HG03565 (cell line): Measurements from ENCODE around the gene EYA2.

Experiments used
- ATAC-seq: cut with Tn5 transposase; IDR thresholded peaks from one replicate; pipeline ENCODE4 v1.9.1; 2021; ENCODE audit warnings: mild to moderate bottlenecking, moderate library complexity; ENCODE audit not compliant: unreplicated experiment

Gene EYA2

DNA sequence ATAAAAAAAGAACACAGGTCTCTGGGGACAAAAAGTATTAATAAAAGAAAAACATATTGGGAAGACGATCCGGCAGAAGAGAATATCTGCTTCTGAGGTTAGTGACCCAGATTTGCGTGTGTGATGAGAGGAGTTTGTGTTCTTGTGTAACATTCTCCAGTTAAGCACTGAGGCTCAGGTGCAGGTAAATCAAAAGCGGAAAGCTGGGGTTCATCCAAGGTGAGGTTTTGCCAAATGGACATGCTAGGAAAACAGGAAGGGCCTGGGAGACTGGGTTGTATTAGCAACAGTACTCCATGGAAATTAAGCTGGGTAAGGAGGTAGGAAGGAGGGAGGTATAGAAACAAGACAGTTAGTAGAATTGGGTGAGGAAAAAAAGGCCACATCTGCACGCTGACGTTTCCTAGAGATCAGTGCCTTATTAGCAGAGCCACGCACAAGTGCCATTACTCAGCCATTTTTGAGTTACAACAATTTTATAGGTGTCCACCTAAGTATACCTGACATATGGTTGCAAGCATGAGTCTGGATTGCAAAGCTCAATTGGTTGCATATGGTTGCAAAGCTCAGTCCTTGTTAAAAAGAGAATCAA is 322.3 kb downstream of the EYA2 start:
- ATAC-seq: no peak

DNA sequence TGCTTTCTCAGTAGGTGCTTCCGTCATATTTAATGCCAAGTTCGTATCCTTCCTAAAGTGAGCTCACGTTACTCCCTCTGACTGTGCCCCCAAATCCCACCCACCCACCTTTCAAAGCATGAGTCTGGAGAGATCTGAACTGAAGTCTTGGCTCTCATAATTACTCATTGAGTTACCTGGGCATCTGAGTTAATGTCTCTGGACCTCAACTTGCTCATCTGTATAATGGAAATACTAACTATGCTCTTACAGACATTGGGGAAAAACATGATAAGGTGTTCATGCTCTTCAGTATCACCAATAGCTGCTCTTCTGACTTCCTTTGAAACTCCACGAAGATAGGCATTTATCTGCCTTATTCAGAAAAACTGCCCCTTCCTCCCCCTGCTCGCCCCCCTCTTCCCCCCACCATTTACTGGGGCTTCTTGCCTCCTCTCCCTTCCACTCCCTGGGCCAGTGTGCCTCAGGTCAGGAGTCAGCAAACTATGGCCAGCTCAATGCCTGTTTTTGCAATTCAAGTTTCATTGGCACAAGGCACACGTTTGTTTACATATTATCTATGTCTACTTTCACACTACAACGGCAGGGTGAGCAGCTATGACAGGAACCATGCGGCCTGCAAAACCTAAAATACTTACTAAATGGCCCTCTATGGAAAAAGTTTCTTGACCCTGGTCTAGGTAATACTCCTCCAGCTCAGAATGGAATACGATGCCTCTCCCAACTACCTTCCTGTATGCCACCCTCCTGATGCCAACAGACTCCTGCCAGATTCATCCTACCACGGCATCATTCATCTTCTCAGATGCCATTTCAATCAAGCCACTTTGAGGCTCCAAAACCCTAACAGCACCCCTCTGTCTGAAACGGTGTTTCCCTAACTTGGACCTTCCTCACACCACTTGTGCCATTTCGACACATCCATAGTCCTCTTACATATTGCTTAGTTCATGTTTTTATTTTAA is 323.1 kb downstream of the EYA2 start:
- ATAC-seq: no peak

DNA sequence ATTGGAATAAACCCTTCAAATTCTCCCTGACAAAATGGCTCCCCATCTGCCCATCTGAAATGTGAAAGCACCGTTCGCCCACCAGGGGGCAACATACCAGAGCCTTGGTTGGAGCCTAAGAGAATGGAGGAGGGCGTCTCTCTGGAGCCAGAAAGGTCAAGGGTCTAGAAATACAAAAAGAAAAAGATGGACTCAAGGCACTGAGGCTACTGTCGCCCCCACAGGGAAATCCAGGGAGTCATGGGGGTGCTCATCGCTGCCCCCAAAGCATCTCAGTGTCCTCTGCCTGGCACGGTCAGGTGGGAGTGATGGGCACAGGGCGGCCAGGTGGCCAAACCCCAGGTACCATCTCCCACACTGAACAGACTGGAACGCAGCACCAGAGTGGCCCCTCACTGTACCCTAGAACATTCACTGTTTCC is 325.5 kb downstream of the EYA2 start:
- ATAC-seq: no peak

- no peak for ATAC-seq
Measured at GRCh38 chr20:47221036-47221625, 326.5 kb downstream of the EYA2 start.

GRCh38 chr20:47222468-47223119 is 328.0 kb downstream of the EYA2 start:
- ATAC-seq: no peak

- no peak for ATAC-seq
Measured at GRCh38 chr20:47223896-47224295, 329.3 kb downstream of the EYA2 start.

- no peak for ATAC-seq
Measured at GRCh38 chr20:47224300-47224791, 329.7 kb downstream of the EYA2 start.

GRCh38 chr20:47224857-47225256 is 330.2 kb downstream of the EYA2 start:
- ATAC-seq: no peak

GRCh38 chr20:47225458-47225857 is 330.8 kb downstream of the EYA2 start:
- no peak for ATAC-seq

- no peak for ATAC-seq
Measured at GRCh38 chr20:47227119-47227518, 332.5 kb downstream of the EYA2 start.

DNA sequence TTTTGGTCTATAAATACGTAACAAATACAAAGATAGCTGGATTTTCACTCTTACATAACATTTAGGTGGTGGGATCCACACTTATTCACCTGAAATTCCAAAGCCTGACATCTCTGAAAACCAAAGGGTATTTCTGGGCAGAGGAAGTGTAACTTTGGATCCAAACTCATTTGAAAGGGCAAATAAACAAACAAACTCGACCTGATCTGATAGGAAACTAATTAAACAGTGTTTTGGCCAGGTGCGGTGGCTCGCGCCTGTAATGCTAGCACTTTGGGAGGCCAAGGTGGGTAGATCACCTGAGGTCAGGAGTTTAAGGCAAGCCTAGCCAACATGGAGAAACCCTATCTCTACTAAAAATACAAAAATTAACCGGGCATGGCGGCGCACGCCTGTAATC is 332.9 kb downstream of the EYA2 start:
- no peak for ATAC-seq

GRCh38 chr20:47228654-47229053 is 334.0 kb downstream of the EYA2 start:
- ATAC-seq: no peak

GRCh38 chr20:47230811-47231256 is 336.2 kb downstream of the EYA2 start:
- no peak for ATAC-seq

- no peak for ATAC-seq
Measured at GRCh38 chr20:47231382-47232039, 336.9 kb downstream of the EYA2 start.

DNA sequence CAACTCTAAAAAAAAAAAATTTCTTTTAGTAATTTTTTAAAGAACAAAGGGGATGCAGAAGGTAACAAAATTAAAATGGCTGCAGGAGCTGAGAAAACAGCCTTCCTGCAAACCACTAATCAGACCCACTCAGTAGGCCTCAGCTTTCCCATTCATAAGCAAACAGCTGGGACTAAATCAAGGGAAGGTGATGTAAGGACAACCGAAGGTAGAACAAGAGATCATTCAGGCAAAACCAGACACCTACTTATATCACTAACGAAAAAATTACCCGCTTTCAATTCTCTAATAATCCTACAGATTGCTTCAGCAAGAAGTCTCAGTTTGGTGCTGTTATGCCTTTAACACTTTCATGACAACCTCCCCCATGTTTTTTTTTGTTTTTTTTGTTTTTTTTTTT is 337.9 kb downstream of the EYA2 start:
- ATAC-seq: no peak

DNA sequence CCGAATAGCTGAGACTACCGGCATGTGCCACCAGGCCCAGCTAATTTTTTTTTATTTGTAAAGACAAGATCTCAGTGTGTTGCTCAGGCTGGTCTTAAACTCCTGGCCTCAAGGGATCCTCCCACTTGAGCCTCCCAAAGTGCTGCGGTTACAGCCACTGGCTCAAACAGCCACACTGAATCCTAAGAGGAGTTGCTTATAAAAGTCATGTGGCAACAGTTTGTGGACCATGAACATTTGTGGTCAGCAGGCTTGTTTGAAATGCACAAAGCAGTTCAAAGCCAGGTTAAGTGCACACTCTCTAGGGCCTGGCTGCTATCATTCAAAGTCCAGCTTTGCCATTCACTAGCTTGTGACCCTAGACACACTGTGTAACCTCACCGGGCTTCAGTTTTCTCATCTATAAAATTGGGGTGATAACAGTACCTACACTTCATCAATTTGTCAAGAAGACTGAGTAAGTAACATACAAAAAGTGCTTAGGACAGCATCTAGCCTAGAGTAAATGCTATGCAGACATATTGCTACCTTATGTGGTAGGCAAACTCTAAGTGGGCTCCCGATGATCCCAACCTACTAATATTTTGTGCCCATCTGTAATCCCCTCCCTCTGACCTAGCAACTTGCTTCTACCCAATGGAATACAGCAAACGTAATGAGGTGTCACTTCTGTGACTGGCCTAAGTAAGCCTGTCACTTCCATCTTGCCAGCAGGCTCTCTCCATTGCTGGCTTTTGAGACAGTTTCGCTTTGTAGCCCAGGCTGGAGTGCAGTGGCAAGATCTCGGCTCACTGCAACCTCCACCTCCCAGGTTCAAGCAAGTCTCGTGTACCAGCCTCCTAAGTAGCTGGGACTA is 338.9 kb downstream of the EYA2 start:
- no peak for ATAC-seq

GRCh38 chr20:47235111-47235510 is 340.5 kb downstream of the EYA2 start:
- no peak for ATAC-seq

DNA sequence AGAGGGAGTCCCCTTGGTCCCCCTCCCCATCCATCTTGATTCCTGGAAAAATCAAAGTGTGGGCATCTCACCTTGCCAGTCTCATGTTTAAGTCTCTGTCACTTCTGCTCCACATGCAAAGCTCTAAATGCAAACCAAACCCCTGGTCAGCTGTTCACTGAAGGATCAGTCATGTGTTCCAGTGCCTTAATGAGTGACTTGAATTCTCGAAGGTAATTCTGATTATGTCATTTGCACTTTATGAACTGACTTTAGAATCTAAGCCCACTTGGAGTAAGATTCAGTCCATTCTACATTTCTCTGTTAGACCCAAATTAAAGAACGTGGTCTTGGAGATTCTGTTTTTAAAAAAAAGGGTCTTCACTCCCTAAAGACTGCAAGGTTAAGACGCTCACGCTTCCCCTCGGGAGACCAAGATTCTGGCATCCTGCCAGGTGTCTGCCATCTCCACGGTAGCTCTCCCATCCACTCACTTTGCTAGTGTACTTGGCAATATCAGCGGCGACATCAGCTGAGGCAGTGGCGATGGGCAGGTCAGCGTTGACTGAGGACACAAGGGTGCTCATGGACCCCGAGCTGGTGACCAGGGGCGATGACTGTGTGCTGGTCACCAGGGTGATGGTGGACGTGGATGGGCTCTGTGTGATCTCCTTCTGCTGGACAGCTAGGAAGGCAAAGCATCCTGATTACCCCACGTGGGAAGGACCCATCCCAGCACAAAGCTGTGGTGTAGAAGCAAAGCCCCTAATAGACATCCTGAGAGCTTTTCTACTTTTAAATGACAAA is 341.4 kb downstream of the EYA2 start:
- ATAC-seq: no peak

DNA sequence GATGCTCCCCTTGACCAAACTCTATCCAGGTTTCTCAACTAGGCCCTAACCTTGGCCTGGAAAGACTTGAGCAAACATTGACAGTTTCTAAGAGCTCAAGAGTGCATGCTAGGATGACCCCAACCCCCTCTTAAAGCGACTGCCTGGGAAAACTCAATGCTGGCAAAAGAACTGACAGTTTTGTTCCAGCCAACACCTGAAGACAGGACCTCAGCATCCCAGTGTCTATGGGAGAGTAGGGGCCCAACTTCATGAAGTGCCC is 341.9 kb downstream of the EYA2 start:
- ATAC-seq: no peak
